CD14-positive monocyte (primary cell): ENCODE results near the gene SNX11. TPM values are rescaled to one million over a fixed set of nuclear protein-coding genes. Genes with fewer than 3 reads are reported as not detected.

Experiments used
- DNase-seq, 3 donors: peaks; one replicate each; pipeline ENCODE4 v3.0.0-alpha.2; 2011 to 2022
- H2AFZ ChIP-seq: 2 replicates; pipeline ENCODE4 v1.6.0; 2012; ENCODE audit warnings: mild to moderate bottlenecking, low read depth, low read length, inconsistent platforms; ENCODE audit not compliant: insufficient read depth, poor library complexity, severe bottlenecking
- H3K27ac ChIP-seq, 2 donors: 1 replicate in 1 of 2; 2 replicates in 1 of 2; pipeline ENCODE4 v1.5.1; 2012 to 2013; ENCODE audit warnings: low read length in 2 of 2, control low read depth in 1 of 2, inconsistent platforms in 1 of 2, low read depth in 1 of 2, mild to moderate bottlenecking in 1 of 2
- H3K27me3 ChIP-seq, 2 donors: one replicate each; pipeline versions ENCODE4 v1.6.0 to v1.6.1; 2011 to 2013; ENCODE audit warnings: low read length in 2 of 2; ENCODE audit not compliant: control insufficient read depth in 2 of 2, insufficient read depth in 2 of 2
- H3K36me3 ChIP-seq, 2 donors: replicated peaks in 1 of 2; 1 replicate in 1 of 2; 2 replicates in 1 of 2; pipeline versions ENCODE4 v1.5.1 to v1.6.1; 2012 to 2013; ENCODE audit warnings: low read length in 2 of 2, control low read depth in 1 of 2, inconsistent platforms in 1 of 2, mild to moderate bottlenecking in 1 of 2; ENCODE audit not compliant: insufficient read depth in 2 of 2, control insufficient read depth in 1 of 2
- H3K4me1 ChIP-seq, 2 donors: 1 replicate in 1 of 2; 2 replicates in 1 of 2; pipeline versions ENCODE4 v1.5.1 to v1.6.1; 2012 to 2013; ENCODE audit warnings: low read length in 2 of 2, control low read depth in 1 of 2, inconsistent platforms in 1 of 2, mild to moderate bottlenecking in 1 of 2, moderate library complexity in 1 of 2; ENCODE audit not compliant: insufficient read depth in 2 of 2, control insufficient read depth in 1 of 2
- H3K4me2 ChIP-seq: replicated peaks from 2 replicates; pipeline ENCODE3; 2012; ENCODE audit warnings: low read length, moderate library complexity, mild to moderate bottlenecking; ENCODE audit not compliant: poor library complexity, severe bottlenecking; ENCODE audit errors: extremely low read depth
- H3K4me3 ChIP-seq, 3 experiments: fragments of 200-600 bp in 1 of 3; sonication (generic) in 1 of 3; replicated peaks in 1 of 3; 1 replicate in 2 of 3; 2 replicates in 1 of 3; pipeline ENCODE4 v1.5.1; 2011 to 2013; ENCODE audit warnings: low read length in 3 of 3, mild to moderate bottlenecking in 3 of 3, control low read depth in 2 of 3, low read depth in 2 of 3, inconsistent platforms in 1 of 3, moderate library complexity in 1 of 3
- H3K79me2 ChIP-seq: 2 replicates; pipeline ENCODE4 v1.6.0; 2012; ENCODE audit warnings: mild to moderate bottlenecking, control low read depth, inconsistent platforms, low read length, moderate library complexity; ENCODE audit not compliant: insufficient read depth
- H3K9ac ChIP-seq: 2 replicates; pipeline ENCODE4 v1.6.0; 2017; ENCODE audit warnings: low read length, mild to moderate bottlenecking; ENCODE audit not compliant: insufficient read depth, poor library complexity, severe bottlenecking
- H3K9me3 ChIP-seq, 2 donors: replicated peaks in 1 of 2; 1 replicate in 1 of 2; 2 replicates in 1 of 2; pipeline versions ENCODE4 v1.5.1 to v1.6.1; 2012 to 2013; ENCODE audit warnings: low read length in 2 of 2, control low read depth in 1 of 2; ENCODE audit not compliant: control insufficient read depth in 1 of 2, insufficient read depth in 1 of 2
- H4K20me1 ChIP-seq: 2 replicates; pipeline ENCODE4 v1.6.0; 2012; ENCODE audit warnings: mild to moderate bottlenecking, low read length, control low read depth, moderate library complexity; ENCODE audit not compliant: insufficient read depth
- H3K27ac Mint-ChIP-seq, 7 donors: one replicate each; pipeline ENCODE4 v1.8.0; 2020; ENCODE audit warnings: mild to moderate bottlenecking in 7 of 7, mixed read lengths in 7 of 7, moderate library complexity in 6 of 7, inconsistent platforms in 2 of 7
- H3K27me3 Mint-ChIP-seq, 3 donors: one replicate each; pipeline ENCODE4 v1.8.0; 2021 to 2022; ENCODE audit warnings: low read depth in 3 of 3, mild to moderate bottlenecking in 3 of 3, mixed read lengths in 3 of 3, moderate library complexity in 3 of 3, inconsistent platforms in 1 of 3
- H3K36me3 Mint-ChIP-seq, 2 donors: one replicate each; pipeline ENCODE4 v1.8.0; 2020; ENCODE audit warnings: mixed read lengths in 2 of 2, inconsistent platforms in 1 of 2, mild to moderate bottlenecking in 1 of 2
- H3K4me1 Mint-ChIP-seq: one replicate; pipeline ENCODE4 v1.8.0; 2020; ENCODE audit warnings: mild to moderate bottlenecking, mixed read lengths
- H3K4me3 Mint-ChIP-seq, 2 donors: one replicate each; pipeline ENCODE4 v1.8.0; 2020; ENCODE audit warnings: mild to moderate bottlenecking in 2 of 2, mixed read lengths in 2 of 2, moderate library complexity in 1 of 2
- H3K9me3 Mint-ChIP-seq, 7 donors: one replicate each; pipeline ENCODE4 v1.8.0; 2020 to 2022; ENCODE audit warnings: mixed read lengths in 7 of 7, mild to moderate bottlenecking in 6 of 7, moderate library complexity in 6 of 7, inconsistent platforms in 2 of 7
- CTCF ChIP-seq: fragments of 200-600 bp; IDR thresholded peaks from one replicate; pipeline ENCODE4 v1.8.0; 2022; ENCODE audit warnings: antibody characterized with exemption, mild to moderate bottlenecking
- WGBS: methylation state at CpG from one replicate; pipeline ENCODE4 v1.1.5; 2013; ENCODE audit warnings: missing lambda C conversion rate; ENCODE audit not compliant: insufficient coverage; 5-methylcytosine and 5-hydroxymethylcytosine counted together
- intact Hi-C, 2 donors: fragments of 100-400 bp; cut with micrococcal nuclease; formaldehyde crosslinking; loops; one replicate each; pipeline versions ENCODE4 v1.15.0 to v1.15.1; 2023
- polyA plus RNA-seq, 3 donors: library from polyadenylated mRNA; depleted of rRNA in 1 of 3; unstranded in 2 of 3; stranded (reverse) in 1 of 3; fragments of 300-500 nt in 2 of 3; fragments of >200 nt in 1 of 3; fragmentation: Illumina TruSeq in 2 of 3; gene quantifications; 1 replicate in 2 of 3; 2 replicates in 1 of 3; pipeline ENCODE4 v1.2.3, GENCODE V29; 2012 to 2021

The SNX11 gene
- polyA plus RNA-seq, 3 donors = 34.3 to 49.3 (median 48.4) TPM

GRCh38 chr17:48123111-48123510 lies 15.5 kb downstream of the SNX11 start:
- 94% methylated on average over 5 of the region's 6 CpGs for WGBS
- H3K9ac ChIP-seq = no peak overlapping the region
- peaks cover 73 to 89% of the 10 kb centered on the region in 2 donors for H3K36me3 ChIP-seq
- no peak for TF ChIP-seq CTCF
- no peaks in the 10 kb centered on the region for H3K4me1 ChIP-seq
- peaks cover 0 to 4% (median 2%) of the 10 kb centered on the region in 3 donors for H3K27me3 Mint-ChIP-seq
- peaks cover 64% of the 10 kb centered on the region for H4K20me1 ChIP-seq
- H3K4me2 ChIP-seq = no peak overlapping the region
- H3K36me3 Mint-ChIP-seq = peaks cover 82 to 90% of the 10 kb centered on the region in 2 donors
- no peak overlapping the region for H3K4me3 Mint-ChIP-seq
- peaks cover 8% of the 10 kb centered on the region for H3K79me2 ChIP-seq
- no peak overlapping the region for H3K4me3 ChIP-seq
- no peak overlapping the region for H2AFZ ChIP-seq
- H3K9me3 Mint-ChIP-seq = peaks cover 0 to 2% (median 0%) of the 10 kb centered on the region in 7 donors
- no peak for DNase-seq
- no peaks in the 10 kb centered on the region for H3K9me3 ChIP-seq
- no peaks in the 10 kb centered on the region for H3K4me1 Mint-ChIP-seq
- peak overlapping the region in 2 of 7 donors; percentile 50 to 60 for H3K27ac Mint-ChIP-seq
- intact Hi-C loops = no loop called here
- H3K27me3 ChIP-seq = no peaks in the 10 kb centered on the region
- no peak overlapping the region for H3K27ac ChIP-seq

GRCh38 chr17:48123776-48124388 lies 16.3 kb downstream of the SNX11 start:
- Histone ChIP-seq H3K9me3 (no peaks in the 10 kb centered on the region), H3K36me3 (peaks cover 66 to 81% of the 10 kb centered on the region in 2 donors), H3K79me2 (peaks cover 5% of the 10 kb centered on the region), H3K9ac (no peak overlapping the region), H3K27me3 (no peaks in the 10 kb centered on the region), H3K27ac (no peak overlapping the region), H4K20me1 (peaks cover 57% of the 10 kb centered on the region), H3K4me3 (no peak overlapping the region), H2AFZ (no peak overlapping the region), H3K4me1 (no peaks in the 10 kb centered on the region), H3K4me2 (no peak overlapping the region)
- WGBS = 100% methylated on average over 2 of the region's 4 CpGs
- Mint-ChIP-seq H3K9me3 (no peaks in the 10 kb centered on the region), H3K27ac (peak overlapping the region in 1 of 7 donors; percentile 33), H3K27me3 (peaks cover 0 to 4% (median 2%) of the 10 kb centered on the region in 3 donors), H3K4me1 (no peaks in the 10 kb centered on the region), H3K36me3 (peaks cover 75 to 82% of the 10 kb centered on the region in 2 donors), H3K4me3 (no peak overlapping the region)
- no peak for DNase-seq
- TF ChIP-seq CTCF = no peak
- intact Hi-C loops = no loop called here
